ENCODE results near the gene FYB1. TPM values are rescaled to one million over a fixed set of nuclear protein-coding genes. Genes with fewer than 3 reads are reported as not detected.
"Not testable (repeated sequence)": the region's sequence is repeated elsewhere in the genome, so short reads cannot be mapped to it uniquely, and the experiment has no call there.

FYB1 gene
- 0.02 TPM in 1 of 2 replicates, not detected in the other for total RNA-seq (2014; rRNA removed; shearing (Covaris generic))
- polyA plus RNA-seq (2014; cell fraction: nucleus; rRNA removed) = not detected in 2 replicates

- no peak for DNase-seq (ENCODE audit: extremely low read depth, low read depth)
These were observed at the start of gene FYB1 for GRCh38 chr5:39219437-39219836. Gene FYB1 (minus strand): TSS chr5:39219563. CDS start chr5:39202960, 16,603 bp downstream.

- no peak for DNase-seq (ENCODE audit: extremely low read depth, low read depth)
These were observed 47.8 kb upstream of the FYB1 start for GRCh38 chr5:39267186-39267585.

- no peak for DNase-seq (ENCODE audit: extremely low read depth, low read depth)
These were observed 47.1 kb upstream of the FYB1 start for GRCh38 chr5:39266442-39266841.

- no peak for DNase-seq (ENCODE audit: extremely low read depth, low read depth)
These were observed 45.2 kb upstream of the FYB1 start for GRCh38 chr5:39264528-39264927.

- DNase-seq (ENCODE audit: extremely low read depth, low read depth) = no peak
These were observed 43.6 kb upstream of the FYB1 start for GRCh38 chr5:39262981-39263380.

GRCh38 chr5:39260095-39260494, 40.7 kb upstream of the FYB1 start:
- DNase-seq (ENCODE audit: extremely low read depth, low read depth) = no peak

- DNase-seq (ENCODE audit: extremely low read depth, low read depth) = no peak
These were observed 38.2 kb upstream of the FYB1 start for GRCh38 chr5:39257554-39257953.

- DNase-seq (ENCODE audit: extremely low read depth, low read depth) = no peak
These were observed 37.3 kb upstream of the FYB1 start for GRCh38 chr5:39256477-39257235.

- no peak for DNase-seq (ENCODE audit: extremely low read depth, low read depth)
These were observed 36.0 kb upstream of the FYB1 start for GRCh38 chr5:39255406-39255805.

GRCh38 chr5:39254671-39255070, 35.3 kb upstream of the FYB1 start:
- no peak for DNase-seq (ENCODE audit: extremely low read depth, low read depth)

- DNase-seq (ENCODE audit: extremely low read depth, low read depth) = no peak
These were observed 33.8 kb upstream of the FYB1 start for GRCh38 chr5:39253196-39253595.

- DNase-seq (ENCODE audit: extremely low read depth, low read depth) = no peak
These were observed 30.4 kb upstream of the FYB1 start for GRCh38 chr5:39249564-39250274.

- no peak for DNase-seq (ENCODE audit: extremely low read depth, low read depth)
These were observed 29.7 kb upstream of the FYB1 start for GRCh38 chr5:39249069-39249468.

GRCh38 chr5:39240750-39241149, 21.4 kb upstream of the FYB1 start:
- no peak for DNase-seq (ENCODE audit: extremely low read depth, low read depth)

- DNase-seq (ENCODE audit: extremely low read depth, low read depth) = no peak
These were observed 19.2 kb upstream of the FYB1 start for GRCh38 chr5:39238366-39239105.

- DNase-seq (ENCODE audit: extremely low read depth, low read depth) = no peak
These were observed 17.4 kb upstream of the FYB1 start for GRCh38 chr5:39236718-39237117.

GRCh38 chr5:39235648-39236047, 16.3 kb upstream of the FYB1 start:
- DNase-seq (ENCODE audit: extremely low read depth, low read depth) = no peak

- DNase-seq (ENCODE audit: extremely low read depth, low read depth) = not testable (repeated sequence)
These were observed 15.1 kb upstream of the FYB1 start for GRCh38 chr5:39234494-39234893.

GRCh38 chr5:39233783-39234182, 14.4 kb upstream of the FYB1 start:
- no peak for DNase-seq (ENCODE audit: extremely low read depth, low read depth)

- DNase-seq (ENCODE audit: extremely low read depth, low read depth) = no peak
These were observed 12.6 kb upstream of the FYB1 start for GRCh38 chr5:39231705-39232525.

Measured in NCI-H460 (cell line).